DOHH2 (cell line): Measurements from ENCODE around the gene RASD2.
"Not testable (repeated sequence)": the region's sequence is repeated elsewhere in the genome, so short reads cannot be mapped to it uniquely, and the experiment has no call there.

Experiments
- H3F3A ChIP-seq: fragments of 200-600 bp; sonication (generic), shearing (Covaris generic); 2 replicates; pipeline ENCODE4 v1.6.0; 2016; ENCODE audit warnings: antibody characterized with exemption, mild to moderate bottlenecking; ENCODE audit not compliant: control insufficient read depth, insufficient read depth
- H3K27ac ChIP-seq: fragments of 200-600 bp; sonication (generic); 2 replicates; pipeline ENCODE4 v1.5.1; 2014; ENCODE audit warnings: low read depth, mild to moderate bottlenecking, low read length, moderate library complexity
- H3K27me3 ChIP-seq: fragments of 200-600 bp; sonication (generic); 2 replicates; pipeline ENCODE4 v1.6.1; 2014; ENCODE audit warnings: mild to moderate bottlenecking, low read length, mixed read lengths; ENCODE audit not compliant: control insufficient read depth
- H3K36me3 ChIP-seq: fragments of 200-600 bp; sonication (generic); 2 replicates; pipeline ENCODE4 v1.6.1; 2014; ENCODE audit warnings: mild to moderate bottlenecking, low read length, moderate library complexity, mixed read lengths; ENCODE audit not compliant: control insufficient read depth
- H3K4me1 ChIP-seq: fragments of 200-600 bp; sonication (generic); 2 replicates; pipeline ENCODE4 v1.6.1; 2014; ENCODE audit warnings: mild to moderate bottlenecking, low read length, mixed read lengths; ENCODE audit not compliant: control insufficient read depth
- H3K4me2 ChIP-seq: fragments of 200-600 bp; sonication (generic); 2 replicates; pipeline ENCODE4 v1.6.0; 2014; ENCODE audit warnings: mild to moderate bottlenecking, low read length, moderate library complexity
- H3K4me3 ChIP-seq: fragments of 200-600 bp; sonication (generic); 2 replicates; pipeline ENCODE4 v1.5.1; 2014; ENCODE audit warnings: mild to moderate bottlenecking, low read length, mixed read lengths
- H3K79me2 ChIP-seq: fragments of 200-600 bp; sonication (generic); 2 replicates; pipeline ENCODE4 v1.6.1; 2014; ENCODE audit warnings: mild to moderate bottlenecking, low read length, mixed read lengths; ENCODE audit not compliant: control insufficient read depth
- H3K9me2 ChIP-seq: fragments of 200-600 bp; sonication (generic); replicated peaks from 2 replicates; pipeline ENCODE4 v1.6.1; 2014; ENCODE audit warnings: mild to moderate bottlenecking, low read length, mixed read lengths; ENCODE audit not compliant: control insufficient read depth
- H3K9me3 ChIP-seq: fragments of 200-600 bp; sonication (generic); 2 replicates; pipeline ENCODE4 v1.6.1; 2014; ENCODE audit warnings: antibody characterized with exemption, low read length, mixed read lengths; ENCODE audit not compliant: control insufficient read depth, insufficient read depth
- H4K20me1 ChIP-seq: fragments of 200-600 bp; sonication (generic); 2 replicates; pipeline ENCODE4 v1.6.0; 2014; ENCODE audit warnings: low read depth, mild to moderate bottlenecking, antibody characterized with exemption, low read length, moderate library complexity; ENCODE audit not compliant: control insufficient read depth, insufficient read depth
- EZH2phosphoT487 ChIP-seq: fragments of 200-600 bp; sonication (generic); IDR thresholded peaks from 2 replicates; pipeline ENCODE4 v1.6.1; 2017; ENCODE audit warnings: borderline replicate concordance, mild to moderate bottlenecking, antibody characterized with exemption, low read length, moderate library complexity, mixed read lengths
- TF ChIP-seq, protein P1 (sequence below): fragments of 200-600 bp; sonication (generic); IDR thresholded peaks from one replicate; pipeline ENCODE4 v1.5.1; 2014; ENCODE audit warnings: antibody characterized with exemption, mild to moderate bottlenecking, low read depth, low read length; ENCODE audit not compliant: poor library complexity, severe bottlenecking

Gene RASD2

GRCh38 chr22:35540595-35541253 lies at the start of gene RASD2:
RASD2 (plus strand) TSS chr22:35540831; CDS start chr22:35546810, 5,979 bp downstream.
- no peaks in the 10 kb centered on the region for H3K79me2 ChIP-seq
- H3K27ac ChIP-seq = no peak within 1 kb of the TSS
- H3K4me2 ChIP-seq = peak within 1 kb of the TSS; percentile 98
- peaks cover 28% of the 10 kb centered on the region for H3K27me3 ChIP-seq
- no peaks in the 10 kb centered on the region for H4K20me1 ChIP-seq
- no peaks in the 10 kb centered on the region for H3K9me3 ChIP-seq
- no peaks in the 10 kb centered on the region for H3K36me3 ChIP-seq
- H3F3A ChIP-seq = peaks cover 5% of the 10 kb centered on the region; the same call in 1 of the 2 replicates
- H3K4me1 ChIP-seq = peaks cover 18% of the 10 kb centered on the region
- peak within 1 kb of the TSS; percentile 76 for H3K4me3 ChIP-seq
- H3K9me2 ChIP-seq = no peaks in the 10 kb centered on the region
- TF ChIP-seq EZH2phosphoT487 = no peak
- TF ChIP-seq, protein P1, sequence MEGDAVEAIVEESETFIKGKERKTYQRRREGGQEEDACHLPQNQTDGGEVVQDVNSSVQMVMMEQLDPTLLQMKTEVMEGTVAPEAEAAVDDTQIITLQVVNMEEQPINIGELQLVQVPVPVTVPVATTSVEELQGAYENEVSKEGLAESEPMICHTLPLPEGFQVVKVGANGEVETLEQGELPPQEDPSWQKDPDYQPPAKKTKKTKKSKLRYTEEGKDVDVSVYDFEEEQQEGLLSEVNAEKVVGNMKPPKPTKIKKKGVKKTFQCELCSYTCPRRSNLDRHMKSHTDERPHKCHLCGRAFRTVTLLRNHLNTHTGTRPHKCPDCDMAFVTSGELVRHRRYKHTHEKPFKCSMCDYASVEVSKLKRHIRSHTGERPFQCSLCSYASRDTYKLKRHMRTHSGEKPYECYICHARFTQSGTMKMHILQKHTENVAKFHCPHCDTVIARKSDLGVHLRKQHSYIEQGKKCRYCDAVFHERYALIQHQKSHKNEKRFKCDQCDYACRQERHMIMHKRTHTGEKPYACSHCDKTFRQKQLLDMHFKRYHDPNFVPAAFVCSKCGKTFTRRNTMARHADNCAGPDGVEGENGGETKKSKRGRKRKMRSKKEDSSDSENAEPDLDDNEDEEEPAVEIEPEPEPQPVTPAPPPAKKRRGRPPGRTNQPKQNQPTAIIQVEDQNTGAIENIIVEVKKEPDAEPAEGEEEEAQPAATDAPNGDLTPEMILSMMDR = no peak

DNA sequence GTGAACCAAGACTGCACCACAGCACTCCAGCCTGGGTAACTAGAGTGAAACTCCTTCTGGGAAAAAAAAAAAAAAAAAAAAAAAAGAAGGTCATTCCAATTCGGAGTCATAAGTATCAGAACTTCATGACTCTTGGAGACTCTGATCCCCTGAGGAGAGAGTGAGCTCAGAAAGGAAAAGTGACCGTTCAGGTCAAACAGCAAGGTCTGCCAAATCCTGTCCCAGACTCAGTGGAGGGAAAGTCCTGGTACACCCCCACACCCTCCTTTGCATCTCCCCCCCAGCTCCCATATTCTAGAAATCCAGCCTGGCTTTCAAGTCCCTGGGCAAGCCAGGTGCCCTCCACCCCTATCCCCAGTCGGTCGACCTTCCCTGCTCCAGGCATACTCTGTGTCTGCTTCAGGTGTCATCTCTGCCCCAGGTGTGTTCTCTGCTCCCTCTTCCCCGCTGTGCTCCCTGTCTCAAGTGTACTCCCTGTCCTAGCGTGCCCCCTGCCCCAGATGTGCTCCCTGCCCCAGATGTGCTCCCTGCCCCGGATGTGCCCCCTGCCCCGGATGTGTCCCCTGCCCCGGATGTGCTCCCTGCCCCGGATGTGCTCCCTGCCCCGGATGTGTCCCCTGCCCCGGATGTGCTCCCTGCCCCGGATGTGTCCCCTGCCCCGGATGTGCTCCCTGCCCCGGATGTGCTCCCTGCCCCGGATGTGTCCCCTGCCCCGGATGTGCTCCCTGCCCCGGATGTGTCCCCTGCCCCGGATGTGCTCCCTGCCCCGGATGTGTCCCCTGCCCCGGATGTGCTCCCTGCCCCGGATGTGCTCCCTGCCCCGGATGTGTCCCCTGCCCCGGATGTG lies 49.3 kb upstream of the RASD2 start:
- H3K27me3 ChIP-seq, H3K4me1 ChIP-seq, H3K79me2 ChIP-seq, H3K4me3 ChIP-seq, H4K20me1 ChIP-seq, H3K36me3 ChIP-seq, H3K9me2 ChIP-seq, H3K9me3 ChIP-seq, H3K27ac ChIP-seq, H3F3A ChIP-seq, H3K4me2 ChIP-seq: not testable (repeated sequence)

DNA sequence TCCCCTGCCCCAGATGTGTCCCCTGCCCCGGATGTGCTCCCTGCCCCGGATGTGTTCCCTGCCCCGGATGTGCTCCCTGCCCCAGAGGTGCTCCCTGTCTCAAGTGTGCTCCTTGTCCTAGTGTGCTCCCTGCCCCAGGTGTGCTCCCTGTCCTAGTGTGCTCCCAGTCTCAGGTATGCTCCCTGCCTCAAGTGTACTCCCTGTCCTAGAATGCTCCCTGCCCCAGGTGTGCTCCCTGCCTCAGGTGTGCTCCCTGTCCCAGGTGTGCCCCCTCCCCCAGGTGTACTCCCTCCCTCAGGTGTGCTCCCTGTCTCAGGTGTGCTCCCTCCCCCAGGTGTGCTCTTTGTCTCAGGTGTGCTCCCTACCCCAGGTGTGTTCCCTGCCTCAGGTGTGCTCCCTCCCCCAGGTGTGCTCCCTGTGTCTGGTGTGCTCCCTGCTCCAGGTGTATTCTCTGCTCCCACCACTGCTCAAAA lies 48.7 kb upstream of the RASD2 start:
- Histone ChIP-seq H3K9me3 (no peaks in the 10 kb centered on the region), H4K20me1 (no peaks in the 10 kb centered on the region), H3K9me2 (no peaks in the 10 kb centered on the region), H3K27me3 (peaks cover 9% of the 10 kb centered on the region), H3K4me2 (no peak overlapping the region), H3K4me1 (no peaks in the 10 kb centered on the region), H3K36me3 (no peaks in the 10 kb centered on the region), H3K79me2 (no peaks in the 10 kb centered on the region), H3F3A (no peaks in the 10 kb centered on the region), H3K4me3 (no peak overlapping the region), H3K27ac (no peak overlapping the region)
- no peak for TF ChIP-seq EZH2phosphoT487
- TF ChIP-seq, protein P1 = no peak

GRCh38 chr22:35493074-35493473 lies 47.6 kb upstream of the RASD2 start:
- Histone ChIP-seq H3K36me3 (no peaks in the 10 kb centered on the region), H3K79me2 (no peaks in the 10 kb centered on the region), H3K9me3 (no peaks in the 10 kb centered on the region), H3K4me1 (no peaks in the 10 kb centered on the region), H4K20me1 (no peaks in the 10 kb centered on the region), H3F3A (no peaks in the 10 kb centered on the region), H3K27ac (no peak overlapping the region), H3K27me3 (peaks cover 9% of the 10 kb centered on the region), H3K9me2 (no peaks in the 10 kb centered on the region), H3K4me3 (no peak overlapping the region), H3K4me2 (no peak overlapping the region)
- TF ChIP-seq EZH2phosphoT487 = no peak

- not testable (repeated sequence) for H3K79me2 ChIP-seq, H3K9me3 ChIP-seq, H3F3A ChIP-seq, H3K9me2 ChIP-seq, H3K4me3 ChIP-seq, H3K36me3 ChIP-seq, H3K4me2 ChIP-seq, H4K20me1 ChIP-seq, H3K4me1 ChIP-seq, H3K27ac ChIP-seq
- H3K27me3 ChIP-seq = peaks cover 19% of the 10 kb centered on the region
These were observed 44.9 kb upstream of the RASD2 start for GRCh38 chr22:35495711-35496110.
